Psoas muscle (tissue), 8 donors: ENCODE measurements around the gene YWHAH. TPM values are rescaled to one million over a fixed set of nuclear protein-coding genes. Genes with fewer than 3 reads are reported as not detected.

Experiments
- ATAC-seq, 4 donors: fragments of 200-7000 bp; cut with Tn5 transposase; one replicate each; pipeline ENCODE4 v1.9.1; 2020; ENCODE audit warnings: moderate library complexity in 3 of 4, mild to moderate bottlenecking in 2 of 4
- DNase-seq, 2 donors: peaks; one replicate each; pipeline ENCODE4 v3.0.0-alpha.2; 2020
- H3K27ac ChIP-seq: fragments of 200-600 bp; one replicate; pipeline ENCODE4 v1.8.0; 2022
- H3K27me3 ChIP-seq, 3 donors: fragments of 200-600 bp in 1 of 3; one replicate each; pipeline versions ENCODE4 v1.6.1 to v1.8.0; 2013 to 2022; ENCODE audit warnings: low read length in 2 of 3, mild to moderate bottlenecking in 2 of 3, moderate library complexity in 1 of 3; ENCODE audit not compliant: insufficient read depth in 3 of 3
- H3K36me3 ChIP-seq, 2 donors: fragments of 200-600 bp in 1 of 2; one replicate each; pipeline versions ENCODE4 v1.6.1 to v1.8.0; 2013 to 2022; ENCODE audit warnings: low read depth in 1 of 2, mild to moderate bottlenecking in 1 of 2, moderate library complexity in 1 of 2; ENCODE audit not compliant: insufficient read depth in 1 of 2
- H3K4me1 ChIP-seq: fragments of 200-600 bp; one replicate; pipeline ENCODE4 v1.8.0; 2022
- H3K4me3 ChIP-seq: fragments of 200-600 bp; one replicate; pipeline ENCODE4 v1.8.0; 2022; ENCODE audit warnings: mild to moderate bottlenecking
- H3K9me3 ChIP-seq: fragments of 200-600 bp; one replicate; pipeline ENCODE4 v1.8.0; 2022
- CTCF ChIP-seq: fragments of 200-600 bp; IDR thresholded peaks from one replicate; pipeline ENCODE4 v1.8.0; 2022; ENCODE audit warnings: antibody characterized with exemption
- WGBS, 3 donors: extraction: QIAGEN DNeasy Blood & Tissue Kit; methylation state at CpG; one replicate each; pipeline versions ENCODE4 v1.1.6 to v1.1.7; 2013; 5-methylcytosine and 5-hydroxymethylcytosine counted together
- intact Hi-C, 2 donors: fragments of 100-400 bp; cut with DNase I; formaldehyde crosslinking; loops; one replicate each; pipeline versions ENCODE4 v1.11.0 to v1.14.2; 2022
- polyA plus RNA-seq, 3 donors: library from polyadenylated mRNA; stranded (reverse); fragments of 200-250 nt; gene quantifications; one replicate each; pipeline ENCODE4 v1.2.3, GENCODE V29; 2013
- total RNA-seq, 4 donors: library from RNA; stranded (reverse); fragmentation: NEBNext Ultra II Directional in 2 of 4; extraction: Animal tissue kit (Norgen Biotek cat#: 25700) in 2 of 4; gene quantifications; one replicate each; pipeline versions ENCODE4 v1.2.1 to v1.2.4, GENCODE V29; 2021 to 2023
- donor health status: healthy with polysubstance abuse.
- donor health status: DM: no; HTN: no; CAD: no; lungs with moderate emphysema.
- donor health status: Bipolar disorder and iron deficiency.
- donor health status: healthy.
- donor health status: DM: yes; HTN: yes; CAD: no.
- donor health status: DM: no; HTN: no; CAD: no.
- donor health status: DM: no; HTN: no; CAD: no.
- donor health status: DM: yes; HTN: yes; CAD: no.

YWHAH gene
- total and polyA plus RNA-seq, 7 donors = 47.8 to 133 (median 53.4) TPM

- intact Hi-C loops = no loop called here
Observed at GRCh38 chr22:31995807-31996206, 51.5 kb downstream of the YWHAH start.

DNA sequence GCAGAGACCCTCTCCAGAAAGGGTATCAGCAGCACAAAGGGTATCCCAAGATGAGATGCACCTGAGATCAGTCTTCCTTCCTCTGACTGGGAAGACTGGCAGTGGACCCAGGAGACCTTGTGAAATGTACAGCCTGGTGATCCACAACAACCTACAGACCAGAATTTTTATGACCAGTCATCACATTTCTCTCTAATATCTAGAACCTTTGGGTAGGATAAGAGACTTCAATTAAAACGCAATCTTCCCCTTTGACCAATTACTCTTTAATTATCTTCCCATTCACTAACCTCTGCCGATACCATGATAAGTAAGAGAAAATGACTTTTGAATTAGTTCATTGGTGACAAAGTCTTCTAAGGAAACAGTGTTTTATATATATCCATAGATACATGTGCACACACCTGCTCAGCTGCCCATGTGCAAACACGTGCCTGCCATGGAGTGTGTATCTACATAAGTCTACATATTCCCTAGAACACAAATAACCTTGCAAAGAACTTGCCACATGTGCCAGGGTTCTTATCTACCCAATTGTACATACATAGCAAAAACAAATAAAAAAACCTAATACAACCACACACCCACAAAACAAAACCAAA is 54.5 kb downstream of the YWHAH start:
- no peak for ATAC-seq
- Histone ChIP-seq H3K27ac (no peak overlapping the region), H3K4me1 (no peaks in the 10 kb centered on the region), H3K9me3 (no peaks in the 10 kb centered on the region), H3K27me3 (peaks cover 0 to 10% (median 0%) of the 10 kb centered on the region in 3 donors), H3K4me3 (no peak overlapping the region), H3K36me3 (no peaks in the 10 kb centered on the region)
- 80 to 89% (median 89%) methylated on average over 3 of the region's 3 CpGs for WGBS, 3 donors
- no peak for DNase-seq
- intact Hi-C loops = no loop called here
- TF ChIP-seq CTCF = no peak

More at GRCh38 chr22:31995807-31996206, 51.5 kb downstream of the YWHAH start:
- H3K36me3 ChIP-seq = no peaks in the 10 kb centered on the region
- H3K4me3 ChIP-seq = no peak overlapping the region
- no peak for DNase-seq
- 56 to 60% (median 58%) methylated on average over 3 of the region's 3 CpGs for WGBS, 3 donors
- ATAC-seq = no peak
- no peak for TF ChIP-seq CTCF
- peaks cover 0 to 10% (median 0%) of the 10 kb centered on the region in 3 donors for H3K27me3 ChIP-seq
- no peaks in the 10 kb centered on the region for H3K4me1 ChIP-seq
- H3K9me3 ChIP-seq = no peaks in the 10 kb centered on the region
- H3K27ac ChIP-seq = no peak overlapping the region

GRCh38 chr22:32000181-32000580 is 55.8 kb downstream of the YWHAH start:
- Histone ChIP-seq H3K27ac (no peak overlapping the region), H3K27me3 (peaks cover 0 to 10% (median 0%) of the 10 kb centered on the region in 3 donors), H3K36me3 (no peaks in the 10 kb centered on the region), H3K9me3 (no peaks in the 10 kb centered on the region), H3K4me3 (no peak overlapping the region), H3K4me1 (no peaks in the 10 kb centered on the region)
- WGBS, 3 donors = 59 to 77% (median 70%) methylated on average over 1 of the region's 1 CpG
- intact Hi-C loops = no loop called here
- no peak for TF ChIP-seq CTCF
- DNase-seq (no peak), ATAC-seq (no peak)

- peaks cover 0 to 1% (median 0%) of the 10 kb centered on the region in 3 donors for H3K27me3 ChIP-seq
- no peak for TF ChIP-seq CTCF
- no peaks in the 10 kb centered on the region for H3K36me3 ChIP-seq
- no peaks in the 10 kb centered on the region for H3K4me1 ChIP-seq
- intact Hi-C loops = no loop called here
- no peak overlapping the region for H3K4me3 ChIP-seq
- no peak overlapping the region for H3K27ac ChIP-seq
- DNase-seq = no peak
- H3K9me3 ChIP-seq = no peaks in the 10 kb centered on the region
- 55 to 88% (median 57%) methylated on average over 1 of the region's 1 CpG for WGBS, 3 donors
- ATAC-seq = no peak
Observed at GRCh38 chr22:32005453-32005852, 61.1 kb downstream of the YWHAH start.

Other genes with a start within 250 kb of the YWHAH start
- gene PRR14L, start 194.4 kb upstream of the YWHAH start, total RNA-seq = 10 to 100 TPM in 3 of 4 donors, 1 to 10 TPM in 1; 8.8 to 16.4 (median 12.6) TPM
- 1 to 10 TPM; 2.7 to 7.0 (median 5.8) TPM for gene PRR14L, start 194.4 kb upstream of the YWHAH start, polyA plus RNA-seq
- gene DEPDC5, start 190.5 kb upstream of the YWHAH start, total RNA-seq = 10 to 100 TPM in 2 of 4 donors, 1 to 10 TPM in 2; 7.6 to 15.6 (median 9.4) TPM
- 10 to 100 TPM in 1 of 3 donors, 1 to 10 TPM in 2; 6.3 to 10.7 (median 9.1) TPM for gene DEPDC5, start 190.5 kb upstream of the YWHAH start, polyA plus RNA-seq
- gene SLC5A1, start 98.7 kb downstream of the YWHAH start, total RNA-seq = 1 to 10 TPM in 1 of 4 donors, under 1 TPM in 3; 0.17 to 2.0 (median 0.23) TPM
- gene SLC5A1, start 98.7 kb downstream of the YWHAH start, polyA plus RNA-seq = 1 to 10 TPM in 1 of 3 donors, under 1 TPM in 2; 0.06 to 1.1 (median 0.38) TPM
- gene C22orf42, start 214.8 kb downstream of the YWHAH start, total RNA-seq = not detected
- gene C22orf42, start 214.8 kb downstream of the YWHAH start, polyA plus RNA-seq = not detected